GM18499 (cell line): Measurements from ENCODE around the gene FAAP100.

ENCODE experiments used
- ATAC-seq: cut with Tn5 transposase; IDR thresholded peaks from one replicate; pipeline ENCODE4 v1.9.1; 2021; ENCODE audit warnings: moderate number of reproducible peaks; ENCODE audit not compliant: insufficient read depth, unreplicated experiment

The FAAP100 gene

DNA sequence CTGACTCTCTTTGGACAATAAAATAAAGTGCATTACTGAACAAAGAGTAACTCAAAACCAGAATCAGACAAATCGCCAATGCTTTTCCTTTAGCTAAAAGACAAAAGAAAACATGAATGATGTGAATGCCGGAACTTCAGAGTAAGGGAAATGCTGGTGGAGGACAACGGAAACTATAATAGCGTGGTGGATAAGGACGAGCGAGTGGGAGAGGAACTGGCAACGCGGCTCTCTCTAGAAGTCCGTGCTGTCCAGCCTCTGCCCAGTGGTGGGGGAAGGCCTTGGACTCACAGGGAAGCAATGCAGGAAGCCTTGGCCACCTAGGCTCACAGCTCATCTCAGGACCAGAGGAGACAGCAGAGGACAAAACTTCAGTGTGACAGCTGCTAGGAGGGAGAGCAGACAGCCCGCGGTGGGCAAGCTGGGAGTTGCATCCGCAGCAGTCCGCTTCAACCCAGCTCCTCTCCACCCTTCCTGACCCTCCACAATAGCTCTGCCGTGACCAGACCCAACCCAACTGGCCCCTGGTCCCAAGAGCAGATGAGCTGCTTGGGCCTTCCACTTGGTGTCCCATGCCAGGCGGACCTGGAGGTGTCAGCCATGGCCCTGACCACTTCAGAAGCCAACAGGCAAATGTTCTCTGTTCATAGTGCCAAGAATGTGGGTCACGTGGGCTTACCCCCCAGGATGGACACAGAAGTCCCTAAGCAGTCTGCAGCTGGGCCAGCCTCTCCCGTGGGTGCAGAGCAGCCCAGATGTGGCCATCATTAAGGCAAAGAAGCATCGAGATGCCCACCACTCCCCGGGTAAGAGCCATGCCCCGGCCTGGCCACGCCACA is 5.3 kb upstream of the FAAP100 start:
- no peak for ATAC-seq

DNA sequence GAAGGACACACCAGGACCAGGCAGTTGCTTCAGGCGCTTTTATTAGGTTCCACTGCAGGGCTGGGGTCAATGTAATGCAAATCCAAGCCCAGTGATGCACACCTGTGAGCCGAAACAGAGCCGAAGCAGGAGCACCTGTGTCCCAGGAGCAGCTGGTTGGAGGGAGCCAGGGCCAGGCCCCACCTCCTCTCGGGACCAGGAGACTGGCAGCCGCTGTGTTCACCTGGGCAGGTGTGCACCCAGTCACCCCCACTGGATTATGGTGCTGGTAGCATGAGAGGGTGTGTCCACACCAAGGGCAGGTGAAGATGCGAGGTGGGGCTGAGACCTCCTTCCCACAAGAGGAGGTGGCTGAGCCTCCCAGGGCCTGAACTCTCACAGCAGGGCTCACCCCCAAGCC is 4.7 kb upstream of the FAAP100 start:
- no peak for ATAC-seq

DNA sequence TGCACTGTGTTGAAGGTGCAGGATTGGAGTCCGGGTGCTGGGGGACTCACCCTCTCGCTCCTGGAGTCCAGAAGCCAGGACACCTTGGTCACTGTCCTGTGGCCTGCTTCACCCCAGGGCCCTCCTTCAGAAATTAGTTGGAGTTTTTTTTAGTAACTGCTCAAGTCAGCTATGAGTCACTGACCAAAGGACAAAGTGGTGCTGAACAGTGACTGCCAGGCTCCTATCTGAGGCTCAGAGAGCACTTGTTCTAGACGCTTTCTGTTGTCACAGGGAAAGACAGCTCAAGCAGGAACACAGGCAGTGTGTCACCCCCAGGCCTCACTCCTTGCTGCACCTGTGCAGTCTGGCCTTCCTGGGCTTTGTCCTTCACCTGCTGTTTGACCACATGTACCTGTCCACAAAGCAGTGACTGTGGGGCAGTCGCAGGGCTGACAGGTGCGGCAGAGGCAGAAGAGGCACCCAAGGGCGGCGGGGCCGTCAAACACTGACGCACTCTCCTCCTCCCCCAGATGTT is 4.1 kb upstream of the FAAP100 start:
- no peak for ATAC-seq

DNA sequence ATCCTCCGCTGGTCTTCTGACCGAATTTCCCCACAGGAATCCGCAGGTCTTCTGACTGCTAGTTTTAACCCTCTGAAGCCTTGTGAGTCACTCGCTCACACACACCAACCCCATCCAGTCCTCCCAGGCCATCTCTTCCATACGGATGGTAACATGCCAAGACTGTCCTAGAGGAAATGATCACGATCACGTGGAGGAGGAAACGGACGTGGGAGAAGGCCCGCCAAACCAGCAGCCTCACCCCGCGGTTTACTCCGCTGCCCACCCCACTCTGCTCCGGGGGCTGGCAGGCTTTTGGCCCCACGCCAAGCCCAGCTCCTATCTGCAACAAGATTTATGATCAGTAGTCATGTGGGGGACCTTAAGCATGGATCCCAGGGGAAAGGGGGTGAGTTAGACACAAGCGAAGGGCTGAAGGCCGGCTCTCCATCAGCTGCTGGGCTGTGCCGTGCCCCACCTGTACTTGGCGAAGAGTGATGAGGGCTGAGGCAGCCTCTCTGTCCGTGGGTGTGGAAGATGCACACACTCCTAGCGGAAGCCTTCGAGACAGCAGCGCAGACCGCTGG is 1.5 kb upstream of the FAAP100 start:
- ATAC-seq, result no peak

DNA sequence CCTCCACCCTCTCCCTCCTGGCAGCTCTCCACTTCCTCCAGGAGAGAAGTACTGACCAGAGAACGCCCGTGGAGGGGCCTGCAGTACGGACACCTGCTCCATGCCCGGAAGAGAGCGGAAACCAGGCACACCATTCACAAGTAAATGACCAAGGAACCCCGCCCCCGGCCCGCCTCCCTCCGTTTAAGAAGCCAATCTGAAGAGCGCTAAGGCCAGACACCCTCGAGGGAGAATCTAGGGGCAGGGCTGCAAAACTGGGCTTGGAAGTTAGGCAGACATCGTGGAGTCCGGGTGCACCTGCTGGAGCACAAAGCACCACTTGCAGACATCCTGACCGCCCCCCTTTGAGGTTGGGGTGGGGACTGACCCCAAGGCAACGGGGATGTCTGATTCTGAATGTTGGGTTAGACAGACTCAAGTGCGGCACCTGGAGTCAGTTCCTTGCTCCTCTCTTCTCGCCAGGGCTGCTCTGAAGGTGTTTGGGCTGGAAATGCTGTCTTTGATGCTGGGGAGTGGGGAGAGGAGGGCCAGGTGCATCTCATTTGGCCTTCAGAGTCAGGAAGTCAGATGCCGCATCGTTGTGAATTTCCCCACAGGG is 964 bp upstream of the FAAP100 start:
- no peak for ATAC-seq

DNA sequence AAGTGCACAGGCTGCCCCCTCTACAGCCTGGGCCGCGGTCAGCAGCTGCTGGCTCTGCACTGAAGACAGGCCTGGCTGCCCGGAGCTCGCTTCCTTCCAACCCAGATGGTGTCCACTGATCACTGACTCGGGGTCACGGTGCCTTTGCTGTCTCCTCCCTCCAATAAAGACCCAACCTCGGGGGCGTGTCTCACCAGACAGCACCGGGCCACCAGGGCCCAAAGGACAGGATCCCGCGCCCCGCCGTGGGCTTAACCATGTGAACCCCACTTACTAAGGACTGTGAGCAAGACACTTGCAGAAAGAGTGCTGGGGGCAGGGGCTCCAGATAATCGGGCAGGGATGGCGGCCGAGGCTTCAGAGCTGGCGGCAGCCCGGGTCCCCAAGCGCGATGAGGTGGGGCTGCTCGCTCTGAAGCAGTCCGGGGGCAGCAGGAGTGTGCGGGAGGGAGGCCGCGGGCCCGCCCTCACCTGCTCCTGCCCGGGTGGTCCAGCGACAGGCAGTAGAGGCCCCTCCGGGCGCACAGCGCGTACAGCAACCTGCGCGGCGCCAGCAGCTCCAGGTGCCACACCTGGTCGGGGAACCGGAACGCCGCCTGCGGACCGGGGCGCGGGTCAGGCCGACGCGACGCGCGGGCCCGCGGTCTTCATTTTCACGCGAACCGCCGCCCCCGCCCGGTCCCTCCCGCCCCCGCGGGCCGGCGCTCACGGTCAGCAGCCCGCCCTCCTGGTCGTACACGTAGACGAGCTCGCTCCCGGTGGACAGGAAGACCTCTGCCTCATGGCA is 502 bp downstream of the FAAP100 start:
- no peak for ATAC-seq

DNA sequence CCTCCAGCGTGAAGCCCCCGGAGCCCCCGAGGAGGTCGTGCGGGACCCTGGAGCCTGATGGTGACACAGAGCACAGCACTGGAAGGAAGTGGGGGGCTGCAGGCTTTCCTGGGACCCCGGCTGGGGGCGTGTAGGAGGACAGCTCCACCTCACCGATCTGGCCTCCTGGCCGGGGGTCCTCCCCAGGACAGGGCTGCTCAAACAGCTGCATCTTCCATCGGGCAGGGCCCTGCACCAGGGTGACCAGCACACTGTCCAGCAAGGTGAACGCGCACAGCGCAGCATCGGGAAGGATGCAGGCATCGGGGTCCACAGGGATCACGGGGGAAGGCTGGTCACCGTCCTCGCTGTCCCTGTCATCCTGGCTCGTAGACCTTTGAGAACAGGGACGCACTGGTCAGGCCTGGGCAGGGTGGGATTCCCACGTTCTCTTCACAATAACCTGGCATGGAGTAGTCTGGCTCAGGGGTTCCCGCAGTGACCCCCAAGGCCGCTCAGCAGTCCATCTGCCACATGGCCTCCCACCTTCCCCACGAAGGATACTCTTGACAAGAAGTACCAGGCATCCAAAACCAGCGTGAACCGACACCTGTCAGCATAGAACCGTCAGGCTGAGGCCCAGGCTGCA is 1.2 kb downstream of the FAAP100 start:
- no peak for ATAC-seq

DNA sequence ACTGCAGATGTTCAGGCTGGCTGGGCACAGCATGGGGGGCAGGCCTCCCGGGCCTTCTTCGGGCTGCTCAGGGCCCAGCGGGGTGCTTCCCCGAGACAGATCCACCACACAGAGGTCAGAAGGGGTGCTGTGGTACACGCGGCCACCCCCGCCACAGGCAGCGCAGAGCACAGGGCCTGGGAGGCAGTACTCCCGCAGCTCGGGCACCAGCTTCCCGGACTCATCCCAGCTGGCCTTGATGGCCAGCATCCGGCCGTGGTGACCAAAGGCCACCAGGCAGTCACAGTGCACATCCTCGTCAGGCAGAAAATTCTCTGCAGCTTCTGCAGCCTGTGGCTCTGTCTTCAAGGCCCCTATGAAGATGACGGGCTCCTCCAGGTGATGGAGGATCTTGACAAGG is 1.9 kb downstream of the FAAP100 start:
- ATAC-seq, result no peak

DNA sequence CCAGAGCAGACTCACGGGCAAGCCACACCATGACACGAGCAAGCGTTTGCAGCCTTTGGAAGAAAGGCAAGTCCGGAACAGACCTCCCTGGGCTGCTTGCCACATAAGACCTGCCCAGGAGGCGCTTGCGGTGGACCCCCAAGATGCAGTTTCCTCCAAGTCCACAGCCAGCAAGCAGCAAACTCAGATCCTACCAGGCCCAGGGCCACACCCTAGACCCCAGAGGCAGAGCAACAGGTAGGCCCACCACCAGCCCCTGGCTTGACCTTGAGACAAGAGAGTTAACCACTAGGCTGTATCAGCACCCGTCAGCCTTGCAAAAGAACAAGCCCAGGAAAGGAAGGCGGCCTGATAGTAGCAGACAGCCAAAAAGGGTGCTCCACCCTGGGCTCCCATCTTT is 2.3 kb downstream of the FAAP100 start:
- no peak for ATAC-seq

DNA sequence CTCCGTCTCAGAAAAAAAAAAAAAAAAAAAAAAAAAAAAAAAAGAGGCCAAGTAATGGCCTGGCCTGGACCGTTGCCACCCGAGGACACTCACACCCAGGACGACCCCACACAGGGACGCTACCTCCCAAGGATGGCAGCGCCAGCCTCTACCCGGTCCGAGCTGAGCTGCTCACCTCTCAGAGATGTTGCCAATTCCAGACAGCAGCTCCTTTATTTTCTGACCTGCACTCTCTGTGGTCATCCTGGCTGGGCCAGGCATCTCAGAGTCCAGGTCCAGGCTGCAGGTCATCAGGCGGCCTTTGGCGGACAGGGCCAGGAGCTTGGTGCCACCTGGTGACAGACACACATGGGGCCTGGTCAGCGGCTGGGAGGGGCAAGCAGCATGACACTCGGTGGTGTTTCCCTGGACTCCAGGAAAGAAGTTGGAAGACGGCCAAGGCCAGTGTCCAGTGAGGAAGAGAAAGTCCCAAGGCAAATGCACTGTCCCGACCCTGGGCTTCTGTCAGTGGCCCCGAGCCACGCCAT is 3.1 kb downstream of the FAAP100 start:
- no peak for ATAC-seq

DNA sequence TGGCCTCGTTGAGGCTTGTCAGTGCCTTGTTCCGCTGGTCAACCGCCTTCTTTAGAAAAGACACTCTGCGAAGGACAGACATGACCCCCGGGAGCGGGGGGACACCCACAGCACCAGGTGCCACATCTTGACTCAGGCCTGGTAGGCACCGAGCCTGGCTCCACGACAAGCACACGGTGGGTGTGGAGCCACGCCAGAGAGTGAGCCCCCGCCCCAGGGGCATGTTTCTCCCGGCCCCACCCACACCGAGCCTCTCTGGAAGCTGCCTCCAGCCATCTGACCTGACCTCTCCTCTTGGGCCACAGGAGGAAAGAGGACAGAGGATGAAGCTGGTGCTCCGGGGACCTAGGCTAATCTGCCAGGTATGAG is 4.6 kb downstream of the FAAP100 start:
- ATAC-seq, result no peak

DNA sequence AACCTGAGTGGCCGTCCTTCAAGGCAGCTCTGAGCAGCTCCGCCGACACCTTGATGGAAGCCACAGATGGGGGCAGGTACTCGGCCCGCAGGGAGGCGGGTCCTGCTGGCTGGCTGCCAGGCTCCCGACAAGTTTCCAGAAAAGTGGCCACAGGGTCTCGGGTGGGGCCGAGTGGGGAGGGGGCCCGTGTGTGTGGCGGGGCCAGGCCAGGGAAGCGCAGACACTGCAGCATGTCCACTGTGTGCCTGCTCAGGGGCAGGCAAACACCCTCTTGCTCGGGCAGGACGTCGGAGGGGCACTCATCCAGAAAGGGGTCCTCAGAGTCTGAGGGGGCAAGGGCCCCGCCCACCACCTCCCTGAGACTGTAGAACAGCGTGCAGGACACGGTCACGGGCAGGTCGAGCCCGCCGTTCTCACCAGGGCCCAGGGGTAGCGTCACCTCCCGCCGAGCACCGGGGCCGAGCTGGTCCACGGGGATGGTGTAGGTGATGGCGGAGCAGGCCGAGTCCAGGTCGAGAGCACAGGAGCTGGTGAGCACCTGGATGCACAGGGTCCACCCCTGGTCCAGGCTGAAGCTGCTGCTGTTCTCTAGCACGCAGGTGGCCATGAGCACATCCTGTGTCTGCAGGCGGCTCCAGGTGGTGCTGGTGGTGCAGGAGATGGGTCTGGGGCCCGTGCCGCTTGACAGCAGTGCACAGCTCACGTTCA is 5.1 kb downstream of the FAAP100 start:
- no peak for ATAC-seq

DNA sequence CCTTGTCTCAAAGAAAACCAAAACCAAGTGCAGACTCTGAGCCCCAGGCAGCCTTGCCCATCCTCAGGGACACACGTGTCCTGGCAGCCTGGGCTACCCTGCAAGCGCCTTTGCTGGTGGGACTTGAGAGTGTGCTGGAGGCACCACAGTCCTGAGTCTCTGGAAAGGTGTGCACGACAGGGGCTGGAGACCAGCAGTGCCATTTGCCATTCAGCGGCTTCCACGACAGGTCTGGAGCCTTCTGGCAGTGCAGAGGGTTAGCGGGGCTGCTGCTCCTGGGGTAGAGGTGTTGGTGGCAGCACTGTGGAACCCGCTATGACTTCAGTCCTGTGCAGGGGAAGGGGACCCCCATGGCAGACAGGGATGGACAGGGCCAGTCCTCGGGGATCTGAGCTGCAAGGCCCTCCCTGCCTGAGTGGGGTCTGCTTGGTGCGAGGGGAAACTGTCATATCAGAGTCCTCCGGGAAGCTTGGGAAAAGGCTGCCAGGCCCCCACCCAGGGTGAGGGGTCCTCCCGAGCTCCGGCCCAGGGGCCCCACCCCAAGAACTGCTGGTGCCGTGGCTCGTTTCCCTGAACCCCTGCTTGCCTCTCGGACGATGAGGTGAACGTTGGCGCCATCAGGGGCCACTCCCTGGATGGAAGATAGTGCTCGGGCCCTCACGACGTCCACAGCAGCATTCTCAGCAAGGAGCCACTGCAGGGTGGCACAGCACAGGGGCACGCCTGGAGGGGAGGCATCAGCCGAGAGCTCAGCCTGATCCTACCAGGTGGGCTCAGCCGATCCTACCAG is 6.8 kb downstream of the FAAP100 start:
- ATAC-seq, result no peak

DNA sequence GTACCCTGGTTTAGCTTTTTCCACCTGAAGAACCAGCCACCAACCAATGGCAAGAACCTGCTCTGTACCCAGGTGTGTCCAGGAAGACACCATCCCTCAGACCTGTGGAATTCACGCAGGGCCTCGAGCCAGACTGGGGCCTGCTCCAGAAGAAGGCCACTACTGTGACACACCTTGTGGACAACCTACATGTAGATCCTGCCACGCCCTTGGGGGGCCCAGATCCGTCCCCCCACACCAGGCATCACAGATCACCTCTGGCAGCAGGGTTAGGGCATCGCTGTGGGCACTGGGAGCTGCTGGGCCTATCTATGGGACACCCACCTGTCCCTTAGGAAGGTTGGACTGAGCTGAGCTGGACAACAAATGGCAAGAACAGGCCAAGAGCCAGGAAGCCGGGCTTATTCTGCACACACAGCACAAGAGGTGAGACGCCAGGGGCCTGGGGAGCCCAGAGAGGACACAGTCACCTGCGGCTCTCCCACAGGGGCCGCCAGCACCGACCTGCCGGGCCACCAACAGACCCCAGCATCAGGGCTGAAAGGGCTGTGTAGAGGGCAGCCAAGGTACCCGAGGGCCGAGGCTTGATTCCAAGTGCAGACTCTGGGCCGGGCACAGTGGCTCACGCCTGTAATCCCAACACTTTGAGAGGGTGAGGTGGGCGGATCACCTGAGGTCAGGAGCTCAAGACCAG is 7.7 kb downstream of the FAAP100 start:
- ATAC-seq, result no peak

DNA sequence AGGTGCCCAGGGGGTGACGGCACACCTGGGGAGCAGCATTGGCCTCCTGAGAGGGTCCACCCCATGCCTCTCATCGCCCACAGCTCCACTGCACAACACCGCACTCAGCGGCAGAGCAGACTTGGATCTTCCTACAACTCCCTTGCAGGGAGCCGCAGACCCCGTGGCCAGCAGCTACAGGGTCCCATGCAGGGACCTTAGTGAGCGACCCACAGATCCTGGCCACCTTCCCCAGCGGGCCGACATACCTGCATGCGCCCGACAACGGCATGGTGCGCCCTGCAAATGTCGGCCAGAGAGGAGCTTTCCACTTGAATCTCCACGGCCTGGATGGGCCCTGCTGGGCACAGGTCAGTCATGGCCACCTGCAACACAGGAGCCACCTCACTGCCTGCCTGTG is 8.4 kb downstream of the FAAP100 start:
- no peak for ATAC-seq

DNA sequence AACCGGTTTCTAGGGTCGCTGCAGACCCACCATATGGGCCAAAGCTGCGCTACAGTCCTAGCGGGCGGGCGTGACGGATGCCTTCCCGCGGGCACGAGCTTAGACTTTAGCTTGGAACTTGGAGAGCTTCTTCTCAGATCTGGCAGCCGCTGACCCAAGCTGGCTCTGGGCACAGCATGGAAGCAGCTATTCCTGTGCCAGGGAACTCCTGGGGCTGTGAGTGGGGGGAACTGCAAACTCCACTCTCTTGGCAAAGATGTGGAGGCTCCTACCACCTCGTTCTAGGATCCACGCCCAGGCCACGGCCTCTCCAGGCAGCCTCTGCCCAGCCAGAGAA is 8.8 kb downstream of the FAAP100 start:
- ATAC-seq, result no peak

DNA sequence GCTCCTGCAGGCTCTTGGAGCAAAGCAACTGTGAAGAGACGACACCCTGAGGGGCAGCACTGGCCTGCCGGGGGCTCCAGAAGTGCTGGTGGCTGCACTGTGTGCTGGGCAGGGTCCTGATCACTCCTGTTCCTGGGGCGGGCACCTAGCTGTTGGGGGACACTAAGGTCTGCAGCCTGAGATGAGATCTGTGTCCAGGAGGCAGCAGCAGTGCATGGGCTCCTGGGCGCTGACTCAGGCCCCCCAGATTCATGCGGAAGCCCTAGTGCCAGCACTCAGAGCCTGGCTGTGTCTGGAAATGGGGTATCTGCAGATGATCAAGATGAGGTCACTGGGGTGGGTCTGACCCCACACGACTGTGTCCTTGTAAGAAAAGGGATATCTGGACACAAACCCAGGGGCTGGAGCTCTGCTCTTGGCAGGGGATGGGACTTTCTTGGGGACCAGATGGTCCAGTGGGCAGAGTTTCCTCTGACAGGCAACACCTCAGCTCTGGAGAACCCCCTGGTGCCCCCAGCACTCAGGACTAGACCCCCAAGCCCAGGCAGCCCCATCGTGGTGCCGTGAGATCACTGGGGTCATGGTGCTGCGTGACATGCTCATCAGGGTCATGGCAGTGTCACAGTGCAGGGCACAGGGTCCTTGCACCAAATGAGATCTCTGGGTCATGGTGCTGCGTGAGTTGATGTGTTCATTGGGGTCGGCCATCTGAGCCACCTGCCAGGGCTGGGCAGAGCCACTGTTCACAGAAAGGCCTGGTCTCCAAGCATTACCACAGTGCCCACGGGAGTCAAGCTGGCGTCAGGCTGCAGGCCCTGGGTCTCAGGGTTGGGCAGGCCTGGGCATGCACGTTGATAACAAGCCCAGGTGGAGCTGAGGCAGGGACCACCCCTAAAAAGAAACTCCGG is 9.5 kb downstream of the FAAP100 start:
- ATAC-seq, result no peak
